Hematopoietic multipotent progenitor cell treated with erythropoietin and hydrocortisone succinate and interleukin-3 and kit ligand, for 17 days (in vitro differentiated cells): ENCODE results near the gene HSP90AA1.
"Not testable (repeated sequence)": the region's sequence is repeated elsewhere in the genome, so short reads cannot be mapped to it uniquely, and the experiment has no call there.

Source experiments
- DNase-seq: peaks from one replicate; pipeline ENCODE4 v3.0.0-alpha.2; 2015; ENCODE audit warnings: low spot score

The HSP90AA1 gene

DNA sequence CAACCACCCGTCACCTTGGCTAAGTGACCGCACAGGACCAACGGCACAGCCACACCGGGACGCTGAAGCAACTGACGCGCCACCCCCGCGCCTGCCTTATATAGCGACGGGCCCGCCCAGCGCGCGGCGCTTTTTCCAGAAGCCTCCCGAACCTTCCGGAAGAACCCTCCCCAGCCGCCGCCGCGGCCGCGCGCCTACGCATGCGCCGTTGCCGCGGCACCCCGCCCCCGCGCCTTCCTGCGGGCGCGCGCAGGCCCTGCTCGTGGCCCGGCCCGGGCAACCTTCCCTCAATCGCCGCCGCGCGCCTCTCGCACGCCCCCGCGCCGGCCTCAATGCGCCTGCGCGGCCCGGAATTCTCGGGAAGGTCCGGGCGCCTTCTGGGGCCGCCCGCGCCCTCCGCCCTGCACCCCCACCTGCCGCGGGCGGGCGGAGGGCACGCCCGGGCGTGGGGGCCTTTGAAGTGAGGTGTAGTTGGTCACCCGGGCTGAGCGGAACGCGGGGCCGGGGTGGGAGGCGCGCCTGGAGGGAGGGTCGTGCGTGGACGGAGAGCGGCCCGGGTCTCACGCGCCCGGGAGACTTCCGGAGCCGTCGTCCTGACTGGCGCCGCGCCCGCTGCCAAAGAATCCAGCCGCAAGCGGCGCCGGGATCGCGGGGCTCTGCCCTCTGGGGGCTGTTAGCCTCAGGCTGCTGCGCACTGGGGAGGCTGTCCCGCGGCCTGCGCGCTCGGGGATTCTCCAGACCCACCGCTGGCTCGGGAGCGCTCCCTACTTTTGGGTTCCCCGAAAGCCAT, at the start of gene HSP90AA1:
TSS of gene HSP90AA1 (minus strand) at position 73 of the 790 bp plus-strand sequence. CDS start 666 bp downstream, outside the sequence.
- peak; percentile 95 for DNase-seq

DNA sequence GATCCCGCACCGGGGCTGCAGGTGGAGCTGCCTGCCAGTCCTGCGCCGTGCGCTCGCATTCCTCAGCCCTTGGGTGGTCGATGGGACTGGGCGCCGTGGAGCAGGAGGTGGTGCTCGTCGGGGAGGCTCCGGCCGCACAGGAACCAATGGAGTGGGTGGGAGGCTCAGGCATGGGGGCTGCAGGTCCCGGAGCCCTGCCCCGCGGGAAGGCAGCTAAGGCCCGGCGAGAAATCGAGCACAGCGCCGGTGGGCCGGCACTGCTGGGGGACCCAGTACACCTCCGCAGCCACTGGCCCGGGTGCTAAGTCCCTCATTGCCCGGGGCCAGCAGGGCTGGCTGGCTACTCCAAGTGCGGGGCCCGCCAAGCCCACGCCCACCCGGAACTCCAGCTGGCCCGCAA, 48.6 kb upstream of the HSP90AA1 start:
- not testable (repeated sequence) for DNase-seq

DNA sequence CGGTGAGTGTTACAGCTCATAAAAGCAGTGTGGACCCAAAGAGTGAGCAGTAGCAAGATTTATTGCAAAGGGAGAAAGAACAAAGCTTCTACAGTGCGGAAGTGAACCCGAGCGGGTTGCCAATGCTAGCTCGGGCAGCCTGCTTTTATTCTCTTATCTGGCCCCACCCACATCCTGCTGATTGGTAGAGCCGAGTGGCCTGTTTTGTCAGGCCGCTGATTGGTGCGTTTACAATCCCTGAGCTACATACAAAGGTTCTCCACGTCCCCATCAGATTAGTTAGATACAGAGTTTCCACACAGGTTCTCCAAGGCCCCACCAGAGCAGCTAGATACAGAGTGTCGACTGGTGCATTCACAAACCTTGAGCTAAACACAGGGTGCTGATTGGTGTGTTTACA, 47.9 kb upstream of the HSP90AA1 start:
- not testable (repeated sequence) for DNase-seq

DNA sequence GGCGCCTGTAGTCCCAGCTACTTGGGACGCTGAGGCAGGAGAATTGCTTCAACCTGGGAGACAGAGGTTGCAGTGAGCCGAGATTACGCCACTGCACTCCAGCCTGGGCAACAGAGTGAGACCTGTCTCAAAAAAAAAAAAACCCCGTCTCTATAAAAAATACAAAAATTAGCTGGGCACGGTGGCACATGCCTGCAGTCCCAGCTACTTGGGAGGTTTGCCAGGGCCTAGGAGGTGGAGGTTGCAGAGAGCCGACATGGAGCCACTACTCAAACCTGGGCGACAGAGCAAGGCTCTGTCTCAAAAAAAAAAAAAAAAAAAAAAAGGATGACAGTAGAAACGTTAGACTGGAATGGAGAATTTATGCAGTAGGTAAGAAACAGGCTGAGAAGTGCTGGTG, 47.2 kb upstream of the HSP90AA1 start:
- DNase-seq, result not testable (repeated sequence)

DNA sequence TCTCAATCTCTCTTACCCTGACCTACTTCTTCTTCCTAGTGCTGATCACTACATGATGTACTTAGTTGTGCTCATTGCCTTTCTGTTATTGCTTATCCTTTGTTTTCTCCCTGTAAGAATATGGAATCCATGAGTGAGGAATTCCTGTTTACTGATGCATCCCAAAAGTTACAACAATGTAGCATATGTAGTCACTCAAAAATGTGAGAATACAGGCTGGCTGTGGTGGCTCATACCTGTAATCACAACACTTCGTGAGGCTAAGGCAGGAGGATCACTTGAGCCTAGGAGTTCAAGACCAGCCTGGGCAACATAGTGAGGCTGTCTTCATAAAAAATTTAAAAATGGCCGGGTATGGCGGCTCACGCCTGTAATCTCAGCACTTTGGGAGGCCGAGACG, 44.9 kb upstream of the HSP90AA1 start:
- no peak for DNase-seq

DNA sequence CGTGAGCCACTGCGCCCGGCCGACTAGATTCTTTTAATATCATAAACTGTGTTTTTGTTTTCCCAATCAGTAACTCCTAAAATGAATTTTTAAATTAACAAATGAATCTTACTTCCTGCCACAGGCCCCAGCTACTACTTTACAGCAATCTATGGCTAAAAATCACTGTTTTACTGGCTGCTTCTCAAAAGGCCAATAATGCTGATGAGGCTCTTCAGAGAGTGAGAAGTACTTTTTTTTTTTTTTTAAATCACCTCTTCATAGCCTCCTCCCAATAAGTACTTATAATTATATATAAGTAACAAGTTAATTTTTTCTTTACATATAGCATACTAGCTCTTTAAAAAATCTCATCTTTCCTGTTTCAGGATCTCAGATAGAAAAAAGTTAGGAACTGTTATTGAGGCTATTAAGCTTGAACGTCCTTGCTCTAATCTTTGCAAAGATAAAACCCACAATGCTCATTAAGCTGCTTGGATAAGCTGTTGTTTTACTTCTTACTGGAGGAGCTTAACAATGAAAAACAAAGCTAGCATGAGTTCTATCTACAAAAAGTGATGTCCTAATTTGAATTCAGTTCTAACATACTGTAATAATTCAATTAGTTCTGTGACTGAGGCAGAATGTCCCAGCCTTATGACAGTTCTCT, 40.1 kb upstream of the HSP90AA1 start:
- no peak for DNase-seq

DNA sequence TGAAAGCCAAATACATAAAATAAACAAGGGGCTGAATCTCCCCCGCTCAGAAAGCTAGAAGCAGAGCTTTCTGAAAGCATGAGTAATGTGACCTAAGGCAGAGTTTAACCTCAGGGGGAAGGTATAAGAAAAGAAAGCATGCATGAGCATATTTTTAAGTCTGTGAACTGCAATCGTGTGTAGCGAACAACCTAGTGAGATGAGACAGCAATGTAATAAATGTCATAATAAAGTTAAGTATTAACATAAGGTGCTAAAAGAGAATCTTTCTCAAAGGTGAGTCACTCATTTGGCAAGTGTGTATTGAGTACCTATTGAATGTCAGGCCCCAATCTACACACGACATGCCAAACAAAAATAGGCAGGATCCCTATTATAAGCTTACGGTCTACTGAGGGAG, 38.7 kb upstream of the HSP90AA1 start:
- DNase-seq, result no peak

DNA sequence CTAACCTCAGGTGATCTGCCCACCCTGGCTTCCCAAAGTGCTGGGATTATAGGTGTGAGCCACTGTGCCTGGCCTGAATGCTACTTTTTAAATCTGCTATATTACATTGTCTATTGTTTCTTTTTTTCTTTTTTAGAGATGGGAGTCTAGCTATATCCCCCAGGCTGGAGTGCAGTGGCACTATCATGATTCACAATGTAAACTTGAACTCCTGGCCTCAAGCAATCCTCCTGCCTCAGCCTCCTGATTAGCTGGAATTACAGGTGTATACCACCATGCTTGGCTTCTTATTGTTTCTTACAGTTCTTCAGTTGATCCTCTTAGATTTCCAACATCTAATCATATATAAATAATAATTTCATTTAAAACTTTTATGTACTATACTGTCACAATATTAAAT, 37.6 kb upstream of the HSP90AA1 start:
- no peak for DNase-seq

DNA sequence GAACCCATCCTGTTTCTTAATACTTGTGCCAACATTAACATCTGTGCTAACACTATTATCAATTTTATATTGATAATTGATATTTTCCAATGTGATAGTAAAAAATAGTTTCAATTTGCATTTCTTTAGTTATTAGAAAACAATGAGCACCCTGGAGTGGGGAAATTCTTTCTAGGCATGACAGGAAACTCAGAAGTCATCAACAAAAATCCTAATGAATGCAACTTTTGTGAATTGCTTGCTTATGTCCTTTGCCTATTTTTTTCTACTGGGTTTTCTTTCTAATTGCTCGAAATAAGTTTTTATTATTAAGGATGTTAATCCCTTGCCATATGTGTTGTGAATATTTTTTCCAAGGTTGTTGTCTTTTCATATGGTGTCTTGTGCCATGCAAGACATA, 34.7 kb upstream of the HSP90AA1 start:
- DNase-seq, result no peak

DNA sequence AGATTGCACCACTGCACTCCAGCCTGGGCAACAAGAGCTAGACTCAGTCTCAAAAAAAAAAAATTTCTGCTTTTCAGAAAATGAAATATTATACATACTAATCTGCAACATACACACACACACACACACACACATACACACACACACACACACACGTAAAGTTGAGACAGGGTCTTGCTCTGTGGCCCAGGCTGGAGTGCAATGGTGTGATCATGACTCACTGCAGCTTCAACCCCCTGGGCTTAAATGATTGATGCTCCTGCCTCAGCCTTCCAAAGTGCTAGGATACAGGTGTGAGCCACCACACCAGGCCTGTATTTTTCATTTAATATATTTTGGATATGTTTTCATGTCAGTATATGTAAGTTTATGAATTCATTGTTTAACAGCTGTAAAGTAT, 34.0 kb upstream of the HSP90AA1 start:
- DNase-seq, result no peak

DNA sequence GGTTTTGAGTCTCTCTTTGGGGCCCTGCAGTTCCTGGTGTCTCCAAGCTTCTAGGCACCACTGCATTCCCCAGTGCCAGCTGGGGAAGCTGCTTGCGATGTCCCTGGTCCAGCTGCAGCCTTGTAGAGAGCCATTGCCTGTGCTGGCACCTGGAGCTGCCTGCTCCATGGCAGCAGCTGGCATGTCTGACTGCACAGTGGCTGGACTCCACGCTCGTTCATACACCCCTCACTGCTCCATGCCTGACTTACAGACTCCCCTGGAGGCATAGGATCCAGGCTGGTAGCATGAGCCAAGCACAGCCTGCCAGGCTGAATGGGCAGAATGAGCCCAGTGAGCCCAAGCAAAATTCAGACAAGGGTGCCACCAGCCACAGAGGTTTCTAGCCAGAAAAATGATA, 31.0 kb upstream of the HSP90AA1 start:
- DNase-seq, result no peak

DNA sequence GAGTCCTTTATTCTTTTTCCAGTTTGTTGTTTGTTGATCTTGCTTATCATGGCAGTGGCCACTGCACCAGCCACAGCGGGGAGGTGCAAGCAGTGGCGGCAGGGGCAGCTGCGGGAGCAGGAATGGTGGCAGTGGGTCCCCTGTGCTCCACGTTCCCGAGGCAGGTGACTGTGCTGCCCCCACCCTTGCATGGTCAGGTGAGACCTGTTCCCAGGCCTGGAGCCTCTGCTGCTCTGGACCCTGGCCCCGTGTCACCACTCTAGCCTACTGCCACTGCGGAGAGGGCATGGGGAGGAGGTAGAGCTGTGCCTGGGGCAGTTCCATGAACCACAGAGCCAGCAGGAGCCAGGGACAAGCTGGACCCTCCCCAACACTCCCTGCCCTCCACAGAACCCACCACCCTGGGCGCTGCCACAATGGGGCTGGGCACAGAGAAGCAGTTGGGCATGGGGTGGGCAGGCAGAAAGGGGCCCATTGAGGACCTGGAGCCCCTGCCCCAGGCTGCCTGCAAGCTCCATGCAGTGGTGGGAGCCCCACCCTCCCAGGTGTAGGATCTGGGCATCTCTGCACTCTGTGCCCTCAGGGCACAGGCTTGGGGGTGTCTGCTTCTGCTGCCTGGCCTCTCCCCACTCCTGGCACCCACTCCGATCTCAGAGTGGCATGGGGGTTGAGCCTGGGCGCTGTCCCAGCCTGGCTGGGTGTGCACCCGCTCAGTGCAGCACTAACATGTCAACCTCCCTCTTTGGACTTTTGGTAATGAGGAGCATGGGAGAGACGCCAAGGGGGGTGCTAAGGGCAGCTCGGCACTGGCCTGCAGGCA, 29.7 kb upstream of the HSP90AA1 start:
- no peak for DNase-seq

DNA sequence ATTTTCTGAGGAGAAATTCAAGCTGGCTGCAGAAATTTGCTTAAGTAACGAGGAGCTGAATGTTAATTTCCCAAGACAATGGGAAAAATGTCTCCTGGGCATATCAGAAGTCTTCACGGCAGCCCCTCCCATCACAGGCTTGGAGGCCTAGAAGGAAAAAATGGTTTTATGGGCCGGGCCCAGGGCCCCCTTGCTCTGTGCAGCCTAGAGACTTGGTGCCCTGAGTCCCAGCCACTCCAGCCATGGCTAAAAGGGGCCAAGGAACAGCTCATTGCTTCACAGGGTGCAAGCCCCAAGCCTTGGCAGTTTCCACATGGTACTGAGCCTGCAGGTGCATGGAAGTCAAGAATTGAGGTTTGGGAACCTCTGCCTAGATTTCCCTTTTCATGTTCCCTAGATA, 24.3 kb upstream of the HSP90AA1 start:
- no peak for DNase-seq

DNA sequence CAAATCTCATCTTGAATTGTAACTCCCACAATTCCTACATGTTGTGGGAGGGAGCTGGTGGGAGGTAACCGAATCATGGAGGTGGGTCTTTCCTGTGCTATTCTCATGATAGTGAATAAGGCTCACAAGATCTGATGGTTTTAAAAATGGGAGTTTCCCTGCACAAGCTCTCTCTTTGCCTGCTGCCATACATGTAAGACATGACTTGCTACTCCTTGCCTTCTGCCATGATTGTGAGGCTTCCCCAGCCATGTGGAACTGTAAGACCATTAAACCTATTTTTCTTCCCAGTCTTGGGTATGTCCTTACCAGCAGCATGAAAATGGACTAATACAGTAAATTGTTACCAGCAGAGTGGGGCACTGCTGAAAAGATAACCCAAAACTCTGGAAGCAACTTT, 22.5 kb upstream of the HSP90AA1 start:
- not testable (repeated sequence) for DNase-seq

DNA sequence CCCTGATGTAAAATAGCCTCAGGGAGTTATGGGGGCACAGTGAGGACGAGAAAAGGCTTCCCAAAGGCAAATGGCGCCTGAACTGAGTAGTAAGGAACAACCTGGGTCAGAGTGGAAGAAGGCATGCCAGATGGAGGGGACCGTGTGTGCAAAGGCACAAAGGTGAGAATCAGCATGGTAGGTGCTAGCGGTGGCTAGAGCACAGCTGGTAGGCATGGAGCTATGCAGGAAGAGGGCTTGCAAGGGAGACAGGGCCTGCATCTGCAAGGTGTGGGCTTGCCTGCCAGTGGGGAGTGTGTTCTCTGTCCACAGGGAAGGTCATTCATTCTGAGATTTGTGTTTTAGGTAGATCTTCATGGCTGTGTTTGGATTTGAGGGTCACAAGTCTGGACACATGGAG, 18.5 kb upstream of the HSP90AA1 start:
- no peak for DNase-seq

DNA sequence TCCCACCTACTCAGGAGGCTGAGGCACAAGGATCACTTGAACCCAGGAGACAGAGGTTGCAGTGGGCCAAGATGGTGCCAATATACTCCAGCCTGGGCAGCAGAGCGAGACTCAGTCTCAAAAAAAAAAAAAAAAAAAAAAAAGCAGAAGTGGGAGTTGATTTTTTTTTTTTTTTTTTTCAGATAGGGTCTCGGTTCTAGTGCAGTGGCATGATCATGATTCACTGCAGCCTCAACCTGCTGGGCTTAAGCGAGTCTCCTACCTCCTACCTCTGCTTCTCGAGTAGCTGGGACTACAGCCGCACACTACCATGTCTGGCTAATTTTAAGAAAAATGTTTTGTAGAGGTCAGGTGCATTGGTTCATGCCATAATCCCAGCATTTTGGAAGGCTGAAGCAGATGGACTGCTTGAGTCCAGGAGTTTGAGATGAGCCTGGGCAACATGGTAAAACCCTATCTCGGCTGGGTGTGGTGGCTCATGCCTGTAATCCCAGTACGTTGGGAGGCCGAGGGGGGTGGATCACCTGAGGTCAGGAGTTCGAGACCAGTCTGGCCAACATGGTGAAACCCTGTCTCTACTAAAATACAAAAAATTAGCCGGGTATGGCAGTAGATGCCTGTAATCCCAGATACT, 16.3 kb upstream of the HSP90AA1 start:
- no peak for DNase-seq

DNA sequence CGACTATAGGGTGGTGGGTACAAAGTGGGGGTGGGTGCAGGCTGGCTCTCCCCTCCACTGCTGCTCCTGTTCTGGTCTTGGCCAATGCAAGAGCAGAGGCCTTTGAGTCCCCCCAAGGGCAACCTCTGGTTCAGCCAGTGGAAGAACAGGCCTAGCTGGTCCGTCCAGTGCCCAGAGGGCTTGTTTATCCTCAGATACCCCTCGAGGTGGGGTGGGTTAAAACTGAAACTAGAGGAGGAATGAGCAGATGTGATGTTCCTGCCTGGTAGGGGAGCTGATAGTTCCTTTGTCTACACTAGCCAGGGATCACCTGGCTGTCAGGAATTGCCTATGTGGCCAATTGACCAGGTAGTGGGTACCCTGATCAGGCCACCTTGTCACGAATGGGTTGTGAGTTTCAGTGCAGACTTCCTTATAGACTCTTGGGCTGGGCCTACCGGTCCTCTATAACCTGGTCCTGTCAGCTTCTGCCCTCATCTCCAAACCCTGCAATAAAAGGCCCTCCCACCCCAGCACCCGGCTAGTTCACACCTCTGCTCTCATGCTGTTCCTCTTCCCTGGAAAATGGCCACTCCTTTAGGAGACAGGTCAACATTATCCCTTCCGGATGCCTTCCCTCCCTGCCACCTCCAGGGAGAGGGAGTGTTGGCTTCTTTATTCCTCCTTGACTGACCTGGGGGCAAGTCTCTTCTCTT, 10.7 kb upstream of the HSP90AA1 start:
- DNase-seq, result no peak

DNA sequence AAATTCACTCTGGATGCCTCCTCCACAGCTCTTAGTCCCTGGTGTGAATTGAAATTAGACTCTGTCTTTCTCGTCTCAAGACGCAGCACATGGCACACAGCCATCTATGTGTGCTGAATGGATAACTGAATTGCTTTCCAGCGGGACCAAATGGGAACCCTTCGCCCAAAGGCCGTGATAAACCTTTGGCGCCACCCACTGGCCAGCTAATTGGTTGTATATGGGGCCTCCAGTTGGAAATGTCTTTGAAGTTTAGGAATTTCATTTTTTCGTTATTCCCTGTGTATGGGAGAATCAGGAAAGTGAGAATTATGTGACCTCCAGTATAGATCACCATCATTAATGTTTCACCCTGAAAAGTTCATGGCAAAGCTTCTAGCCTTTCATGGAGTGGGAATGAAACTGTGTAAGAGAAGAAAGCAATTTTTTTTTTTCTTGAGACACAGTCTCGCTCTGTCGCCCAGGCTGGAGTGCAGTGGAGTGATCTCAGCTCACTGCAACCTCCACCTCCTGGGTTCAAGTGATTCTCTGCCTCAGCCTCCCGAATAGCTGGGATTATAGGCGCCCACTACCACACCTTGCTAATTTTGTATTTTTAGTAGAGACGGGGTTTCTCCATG, 9.8 kb upstream of the HSP90AA1 start:
- peak; percentile 87 for DNase-seq

DNA sequence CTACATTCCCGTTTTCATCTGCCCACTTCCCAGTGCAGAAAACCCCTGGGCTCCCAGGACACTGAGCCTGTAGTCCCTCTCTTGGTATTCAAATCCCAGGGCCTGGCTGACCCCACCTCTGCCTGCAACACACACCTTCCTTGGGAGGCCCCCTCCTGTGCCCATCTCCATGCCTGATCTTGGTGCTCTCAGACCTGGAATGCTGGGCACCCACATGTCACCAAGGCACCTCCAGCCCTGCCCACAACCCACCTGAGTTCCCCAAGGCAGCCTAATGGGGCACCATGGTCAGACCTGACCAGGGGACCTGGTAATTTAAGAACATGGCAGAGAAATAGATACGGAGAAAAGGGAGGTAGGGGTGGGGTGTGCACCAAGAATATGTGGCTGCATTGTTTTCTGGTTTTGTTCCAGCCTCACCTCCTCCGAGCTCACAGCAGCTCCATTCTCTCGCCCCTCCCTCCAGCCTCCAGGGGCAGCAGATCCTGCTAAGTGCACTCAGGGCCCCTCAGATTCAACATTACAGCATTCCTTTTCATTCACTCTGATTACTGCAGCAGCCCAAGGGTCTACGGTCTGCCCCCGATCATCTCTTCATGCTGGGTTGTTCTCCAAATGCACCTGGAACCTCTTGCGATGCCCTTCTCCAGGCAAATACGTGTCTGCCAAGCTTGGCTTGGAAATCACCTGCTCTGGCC, 9.2 kb upstream of the HSP90AA1 start:
- no peak for DNase-seq

DNA sequence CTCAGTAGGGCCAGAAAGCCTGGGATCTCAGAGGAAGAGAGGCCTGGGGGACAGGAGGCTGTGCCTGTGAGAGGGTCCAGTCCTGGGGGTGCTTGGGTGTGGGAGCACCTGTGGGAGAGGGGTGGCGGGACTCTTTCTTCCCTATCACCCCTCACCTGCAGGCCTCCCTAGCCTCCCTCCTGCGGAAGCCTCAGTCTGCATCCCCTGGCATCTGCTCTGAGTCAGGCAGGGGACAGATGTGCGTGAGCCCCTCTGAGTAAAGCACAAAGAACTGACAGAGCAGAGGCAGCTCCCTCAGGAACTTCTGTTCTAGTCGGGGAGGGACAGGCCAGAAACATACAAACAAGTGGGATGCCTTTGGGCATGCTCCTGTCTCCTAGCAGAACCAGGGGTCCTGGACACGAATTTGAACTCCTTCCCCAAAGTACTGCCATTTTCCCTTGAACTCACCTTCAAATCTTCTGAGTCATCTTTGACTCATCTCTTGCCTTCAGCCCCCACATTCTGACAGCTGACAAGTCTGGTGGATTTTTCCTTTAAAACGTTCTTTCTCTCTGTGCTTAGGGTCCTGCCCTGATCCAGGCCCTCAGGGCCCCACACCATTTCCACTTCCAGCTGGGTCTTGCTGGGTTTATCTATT, 8.5 kb upstream of the HSP90AA1 start:
- no peak for DNase-seq
